Tibial nerve (tissue), 4 donors: ENCODE results near the gene DGKI. TPM values are rescaled to one million over a fixed set of nuclear protein-coding genes. Genes with fewer than 3 reads are reported as not detected.

Experiments used
- DNase-seq, 2 donors: peaks; one replicate each; pipeline ENCODE4 v3.0.0-alpha.2; 2019; ENCODE audit warnings: low spot score in 2 of 2
- H3K27ac ChIP-seq, 4 donors: fragments of 200-600 bp; sonication (generic) in 3 of 4; one replicate each; pipeline ENCODE4 v1.5.1; 2017 to 2019; ENCODE audit warnings: mild to moderate bottlenecking in 1 of 4
- H3K27me3 ChIP-seq, 2 donors: fragments of 200-600 bp; sonication (generic) in 1 of 2; one replicate each; pipeline versions ENCODE4 v1.5.1 to v1.6.0; 2017 to 2019
- H3K36me3 ChIP-seq, 3 donors: fragments of 200-600 bp; sonication (generic); one replicate each; pipeline ENCODE4 v1.5.1; 2018 to 2019
- H3K4me1 ChIP-seq, 4 donors: fragments of 200-600 bp; sonication (generic) in 3 of 4; one replicate each; pipeline ENCODE4 v1.5.1; 2017 to 2019
- H3K4me3 ChIP-seq, 4 donors: fragments of 200-600 bp; sonication (generic) in 3 of 4; one replicate each; pipeline ENCODE4 v1.5.1; 2017 to 2019; ENCODE audit warnings: mild to moderate bottlenecking in 1 of 4, moderate library complexity in 1 of 4
- H3K9me3 ChIP-seq, 4 donors: fragments of 200-600 bp; sonication (generic) in 3 of 4; one replicate each; pipeline ENCODE4 v1.5.1; 2017 to 2019
- EP300 ChIP-seq, 2 donors: sonication (generic); formaldehyde crosslinking; IDR thresholded peaks; one replicate each; pipeline ENCODE4 v1.6.1; 2017; ENCODE audit warnings: antibody characterized with exemption in 2 of 2, mild to moderate bottlenecking in 1 of 2
- POLR2A ChIP-seq, 2 donors: fragments of 450-650 bp; IDR thresholded peaks; one replicate each; pipeline ENCODE4 v1.6.1; 2017; ENCODE audit warnings: antibody characterized with exemption in 2 of 2, mild to moderate bottlenecking in 2 of 2, moderate library complexity in 2 of 2
- whole genome bisulfite sequencing, 2 donors: methylation state at CpG; one replicate each; pipeline ENCODE4 v1.1.5; 2018; 5-methylcytosine and 5-hydroxymethylcytosine counted together
- total RNA-seq, 4 donors: library from RNA; depleted of rRNA; stranded (reverse); fragments of >200 nt; gene quantifications; one replicate each; pipeline ENCODE4 v1.1.0, GENCODE V29; 2016
- TF ChIP-seq, protein P1 (sequence below), 5 experiments: fragments of 200-600 bp in 3 of 5; fragments of 450-650 bp in 2 of 5; sonication (generic) in 3 of 5; IDR thresholded peaks; one replicate each; pipeline ENCODE4 v1.5.1; 2016 to 2019; ENCODE audit warnings: antibody characterized with exemption in 5 of 5, mild to moderate bottlenecking in 3 of 5, moderate library complexity in 2 of 5

DGKI gene
- total RNA-seq, 4 donors from 2014 or later: 0.21 to 2.7 (median 1.7) TPM

DNA sequence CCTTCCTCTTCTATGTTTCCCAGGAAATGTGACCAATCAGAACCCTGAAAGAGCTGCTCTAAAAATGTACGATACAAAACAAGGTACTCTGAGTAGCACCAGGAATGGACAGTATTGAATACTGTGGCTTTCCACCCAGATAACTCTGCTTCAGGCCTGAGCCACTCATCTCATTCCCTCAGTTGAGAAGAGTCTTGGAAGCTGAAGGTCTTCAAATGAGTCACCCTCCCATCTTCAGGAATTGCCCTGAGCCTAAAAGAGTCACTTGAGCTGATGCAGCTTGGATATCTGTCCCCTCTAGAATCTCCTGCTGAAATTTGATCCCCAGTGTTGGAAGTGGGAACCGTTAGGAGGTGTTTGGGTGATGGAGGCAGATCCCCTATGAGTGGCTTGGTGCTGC lies 210.4 kb downstream of the DGKI start:
- Histone ChIP-seq H3K27ac (no peak overlapping the region), H3K36me3 (no peaks in the 10 kb centered on the region), H3K9me3 (no peaks in the 10 kb centered on the region), H3K27me3 (no peaks in the 10 kb centered on the region), H3K4me1 (no peaks in the 10 kb centered on the region), H3K4me3 (no peak overlapping the region)
- no peak for TF ChIP-seq POLR2A (IDR thresholded peaks at IDR 0.05)
- 85 to 89% methylated on average over 2 of the region's 2 CpGs for WGBS, 2 donors
- no peak for DNase-seq

DNA sequence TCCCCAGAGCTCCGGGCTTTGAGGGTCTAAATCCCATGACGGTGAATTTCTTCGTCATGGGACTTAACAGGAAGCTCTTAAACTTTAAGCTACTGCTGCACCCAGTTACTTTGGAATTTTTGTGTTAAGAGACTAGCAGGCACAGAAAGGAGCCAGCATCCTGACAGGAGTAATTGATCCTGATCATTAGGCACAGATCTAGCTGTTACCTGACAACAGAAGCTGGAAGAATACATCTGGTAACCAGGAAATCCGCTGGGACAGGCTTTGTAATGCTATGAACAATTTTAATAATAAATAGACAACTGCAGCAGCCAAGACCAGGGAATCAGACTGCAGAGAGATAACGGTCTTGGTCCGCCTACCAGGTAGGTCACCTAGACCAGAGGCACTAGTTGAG lies 210.9 kb downstream of the DGKI start:
- no peaks in the 10 kb centered on the region for H3K36me3 ChIP-seq
- WGBS, 2 donors: 89% methylated on average over 6 of the region's 6 CpGs
- no peaks in the 10 kb centered on the region for H3K9me3 ChIP-seq
- no peak for TF ChIP-seq POLR2A (IDR thresholded peaks at IDR 0.05)
- TF ChIP-seq EP300 (IDR thresholded peaks at IDR 0.05): no peak
- TF ChIP-seq, protein P1, sequence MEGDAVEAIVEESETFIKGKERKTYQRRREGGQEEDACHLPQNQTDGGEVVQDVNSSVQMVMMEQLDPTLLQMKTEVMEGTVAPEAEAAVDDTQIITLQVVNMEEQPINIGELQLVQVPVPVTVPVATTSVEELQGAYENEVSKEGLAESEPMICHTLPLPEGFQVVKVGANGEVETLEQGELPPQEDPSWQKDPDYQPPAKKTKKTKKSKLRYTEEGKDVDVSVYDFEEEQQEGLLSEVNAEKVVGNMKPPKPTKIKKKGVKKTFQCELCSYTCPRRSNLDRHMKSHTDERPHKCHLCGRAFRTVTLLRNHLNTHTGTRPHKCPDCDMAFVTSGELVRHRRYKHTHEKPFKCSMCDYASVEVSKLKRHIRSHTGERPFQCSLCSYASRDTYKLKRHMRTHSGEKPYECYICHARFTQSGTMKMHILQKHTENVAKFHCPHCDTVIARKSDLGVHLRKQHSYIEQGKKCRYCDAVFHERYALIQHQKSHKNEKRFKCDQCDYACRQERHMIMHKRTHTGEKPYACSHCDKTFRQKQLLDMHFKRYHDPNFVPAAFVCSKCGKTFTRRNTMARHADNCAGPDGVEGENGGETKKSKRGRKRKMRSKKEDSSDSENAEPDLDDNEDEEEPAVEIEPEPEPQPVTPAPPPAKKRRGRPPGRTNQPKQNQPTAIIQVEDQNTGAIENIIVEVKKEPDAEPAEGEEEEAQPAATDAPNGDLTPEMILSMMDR (IDR thresholded peaks at IDR 0.05): no peak
- no peak overlapping the region for H3K4me3 ChIP-seq
- no peaks in the 10 kb centered on the region for H3K27me3 ChIP-seq
- H3K27ac ChIP-seq: no peak overlapping the region
- no peaks in the 10 kb centered on the region for H3K4me1 ChIP-seq
- DNase-seq: no peak

DNA sequence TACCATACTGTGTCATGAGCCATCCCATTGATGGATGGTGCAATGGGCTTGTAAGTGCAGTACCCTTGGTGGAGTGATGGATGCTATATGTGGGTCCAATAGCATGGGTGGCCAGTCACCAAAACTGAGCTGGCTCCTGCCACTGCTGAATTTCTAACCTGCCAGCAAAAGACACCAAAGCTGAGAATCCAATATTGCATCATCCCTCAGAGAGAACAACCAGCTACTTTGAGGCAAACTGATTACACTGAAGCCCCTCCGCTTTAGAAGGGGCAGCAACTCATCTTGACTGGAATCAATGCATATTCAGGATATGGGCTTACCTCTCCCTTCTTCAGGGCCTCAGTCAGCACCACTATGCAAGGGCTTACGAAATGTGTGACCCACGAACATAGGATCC lies 211.6 kb downstream of the DGKI start:
- DNase-seq: no peak
- no peak overlapping the region for H3K27ac ChIP-seq
- H3K4me1 ChIP-seq: no peaks in the 10 kb centered on the region
- no peaks in the 10 kb centered on the region for H3K27me3 ChIP-seq
- no peak overlapping the region for H3K4me3 ChIP-seq
- no peaks in the 10 kb centered on the region for H3K36me3 ChIP-seq
- H3K9me3 ChIP-seq: no peaks in the 10 kb centered on the region
- WGBS, 2 donors: 91 to 100% methylated on average over 3 of the region's 3 CpGs
- TF ChIP-seq EP300 (IDR thresholded peaks at IDR 0.05) (no peak), POLR2A (IDR thresholded peaks at IDR 0.05) (no peak)
- TF ChIP-seq, protein P1 (IDR thresholded peaks at IDR 0.05): no peak

DNA sequence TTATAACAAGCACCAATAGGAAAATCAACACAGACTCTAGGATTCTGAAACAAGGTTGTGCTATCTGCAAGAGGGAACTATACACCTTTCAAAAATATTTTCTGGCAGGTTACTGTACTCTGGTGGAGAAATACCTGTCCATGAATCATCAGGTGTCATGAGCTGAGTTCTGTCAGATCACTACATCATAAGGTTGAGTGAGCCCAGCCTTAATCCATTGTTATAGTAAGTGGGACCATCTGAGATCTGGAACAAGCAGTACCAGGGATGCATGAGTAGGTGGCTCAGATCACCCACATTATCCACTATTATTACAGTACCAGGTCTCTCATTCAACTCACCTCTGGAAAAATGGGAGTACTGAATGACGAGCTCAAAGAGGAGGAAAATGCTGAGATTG lies 212.4 kb downstream of the DGKI start:
- DNase-seq: no peak
- WGBS, 2 donors: 95% methylated on average over 1 of the region's 1 CpG
- Histone ChIP-seq H3K27me3 (no peaks in the 10 kb centered on the region), H3K27ac (no peak overlapping the region), H3K4me3 (no peak overlapping the region), H3K9me3 (no peaks in the 10 kb centered on the region), H3K36me3 (no peaks in the 10 kb centered on the region), H3K4me1 (no peaks in the 10 kb centered on the region)
- TF ChIP-seq POLR2A (IDR thresholded peaks at IDR 0.05) (no peak), EP300 (IDR thresholded peaks at IDR 0.05) (no peak)
- TF ChIP-seq, protein P1 (IDR thresholded peaks at IDR 0.05): no peak

DNA sequence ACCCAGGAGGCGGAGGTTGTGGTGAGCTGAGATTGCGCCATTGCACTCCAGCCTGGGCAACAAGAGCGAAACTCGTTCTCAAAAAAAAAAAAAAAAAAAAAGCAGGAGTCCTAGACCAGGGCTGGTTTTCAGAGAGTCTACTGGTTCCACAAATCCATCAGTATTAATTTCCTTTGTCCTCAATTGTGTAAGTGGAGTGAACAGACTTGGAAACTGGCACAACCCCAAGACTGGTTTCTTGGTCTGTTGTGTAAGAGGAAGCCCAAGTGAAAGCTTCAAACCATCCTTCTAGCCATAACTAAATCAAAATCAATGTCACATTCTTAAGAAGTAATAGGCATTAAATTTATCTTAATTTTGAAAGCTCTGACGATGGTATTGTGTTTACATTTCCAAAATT lies 213.6 kb downstream of the DGKI start:
- 88 to 95% methylated on average over 5 of the region's 5 CpGs for WGBS, 2 donors

More for the DNA sequence above, 213.6 kb downstream of the DGKI start:
- H3K27ac ChIP-seq: no peak overlapping the region
- no peak overlapping the region for H3K4me3 ChIP-seq
- TF ChIP-seq, protein P1 (IDR thresholded peaks at IDR 0.05): no peak
- TF ChIP-seq POLR2A (IDR thresholded peaks at IDR 0.05) (no peak), EP300 (IDR thresholded peaks at IDR 0.05) (no peak)
- H3K36me3 ChIP-seq: no peaks in the 10 kb centered on the region
- H3K9me3 ChIP-seq: no peaks in the 10 kb centered on the region
- H3K27me3 ChIP-seq: no peaks in the 10 kb centered on the region
- H3K4me1 ChIP-seq: no peaks in the 10 kb centered on the region
- DNase-seq: no peak
